HepG2 (cell line): ENCODE data around the gene SEC14L5. TPM values are rescaled to one million over a fixed set of nuclear protein-coding genes. Genes with fewer than 3 reads are reported as not detected.

Experiments used
- CEBPG ChIP-seq: IDR thresholded peaks from 2 replicates; pipeline ENCODE4 v1.6.1; 2016
- CREB1 ChIP-seq, 2 experiments: fragments of 450-650 bp in 1 of 2; IDR thresholded peaks; 2 replicates each; pipeline ENCODE4 v1.6.1; 2016 to 2017; ENCODE audit warnings: control low read depth in 1 of 2, mild to moderate bottlenecking in 1 of 2, missing compliant biosample characterization in 1 of 2, missing genetic modification characterization in 1 of 2
- DR1 ChIP-seq: sonication (generic); formaldehyde crosslinking; IDR thresholded peaks from 2 replicates; pipeline ENCODE4 v1.8.0; 2021; ENCODE audit warnings: mild to moderate bottlenecking, missing genetic modification reagents, inconsistent platforms
- EEA1 ChIP-seq: sonication (generic); formaldehyde crosslinking; IDR thresholded peaks from 2 replicates; pipeline ENCODE4 v1.5.1; 2020; ENCODE audit warnings: mild to moderate bottlenecking, missing genetic modification reagents, borderline replicate concordance
- ELF3 ChIP-seq: IDR thresholded peaks from 2 replicates; pipeline ENCODE4 v1.6.1; 2016; ENCODE audit warnings: missing genetic modification reagents, missing compliant biosample characterization
- IKZF1 ChIP-seq: fragments of 450-650 bp; IDR thresholded peaks from 2 replicates; pipeline ENCODE4 v1.7.1; 2016
- REXO4 ChIP-seq: sonication (generic); formaldehyde crosslinking; IDR thresholded peaks from 2 replicates; pipeline ENCODE4 v1.8.0; 2022; ENCODE audit warnings: missing genetic modification reagents, mild to moderate bottlenecking, borderline replicate concordance
- TMF1 ChIP-seq: sonication (generic); formaldehyde crosslinking; IDR thresholded peaks from 2 replicates; pipeline ENCODE4 v1.8.1; 2022; ENCODE audit warnings: low read depth, missing genetic modification reagents
- YEATS4 ChIP-seq: sonication (generic); formaldehyde crosslinking; IDR thresholded peaks from 2 replicates; pipeline ENCODE4 v1.4.0; 2020; ENCODE audit warnings: missing genetic modification reagents, borderline replicate concordance
- ZBTB20 ChIP-seq: sonication (generic); formaldehyde crosslinking; IDR thresholded peaks from 2 replicates; pipeline ENCODE4 v1.8.1; 2023; ENCODE audit warnings: missing genetic modification reagents, low read depth, mild to moderate bottlenecking, borderline replicate concordance
- ZFP41 ChIP-seq: sonication (generic); formaldehyde crosslinking; IDR thresholded peaks from 2 replicates; pipeline ENCODE4 v1.4.0; 2020; ENCODE audit warnings: mild to moderate bottlenecking, missing genetic modification reagents, borderline replicate concordance
- ZNF276 ChIP-seq: sonication (generic); formaldehyde crosslinking; IDR thresholded peaks from 2 replicates; pipeline ENCODE4 v1.4.0; 2020; ENCODE audit warnings: mild to moderate bottlenecking, low read depth, missing genetic modification reagents
- ZNF337 ChIP-seq: sonication (generic); formaldehyde crosslinking; IDR thresholded peaks from 2 replicates; pipeline ENCODE4 v1.5.1; 2020; ENCODE audit warnings: missing genetic modification reagents, low read depth, mild to moderate bottlenecking, borderline replicate concordance
- ZNF574 ChIP-seq: sonication (generic); formaldehyde crosslinking; IDR thresholded peaks from 2 replicates; pipeline ENCODE4 v1.4.0; 2020; ENCODE audit warnings: missing genetic modification reagents
- ZNF609 ChIP-seq: sonication (generic); formaldehyde crosslinking; IDR thresholded peaks from 2 replicates; pipeline ENCODE4 v1.4.0; 2020; ENCODE audit warnings: mild to moderate bottlenecking, missing genetic modification reagents, borderline replicate concordance
- polyA plus RNA-seq, 8 experiments: library from polyadenylated mRNA; depleted of rRNA in 3 of 8; stranded (reverse) in 7 of 8; unstranded in 1 of 8; fragments of >200 nt; fragmentation: Illumina TruSeq in 4 of 8; extraction: Trizol in 4 of 8; gene quantifications; 2 replicates each; pipeline versions ENCODE4 v1.2.1 to v1.2.3, GENCODE V29; 2011 to 2016; ENCODE audit warnings: low read depth in 4 of 8, missing spikeins in 1 of 8, mixed read lengths in 1 of 8; ENCODE audit not compliant: insufficient read depth in 1 of 8
- total RNA-seq, 5 experiments: library from RNA; depleted of rRNA; stranded (reverse); fragments of >200 nt; fragmentation: Illumina TruSeq; extraction: Trizol; gene quantifications; 2 replicates each; pipeline ENCODE4 v1.2.3, GENCODE V29; 2016; ENCODE audit warnings: low read depth in 1 of 5

Gene SEC14L5
- total and polyA plus RNA-seq, 2 of the 13 experiments (the other 11 are each of a cell fraction or from before 2014, with no cell fraction given): 0.40 to 0.42 TPM

GRCh38 chr16:4957720-4958509 lies at the start of gene SEC14L5 (continued):
- 0 out of 2 replicates have a peak, but pooled peaks have one; percentile 30 for TF ChIP-seq ELF3 (CRISPR knock-in tag)
- peak; percentile 54 for TF ChIP-seq ZNF574 (CRISPR knock-in tag)
- no peak for TF ChIP-seq ZNF276 (CRISPR knock-in tag)
- peak; percentile 59; the same call in 1 of the 2 replicates for TF ChIP-seq TMF1 (CRISPR knock-in tag)
- TF ChIP-seq CREB1 (IDR thresholded peaks at IDR 0.05): no peak
- peak; percentile 74 for TF ChIP-seq CREB1 (CRISPR knock-in tag; IDR thresholded peaks at IDR 0.05)
- 0 out of 2 replicates have a peak, but pooled peaks have one; percentile 34 for TF ChIP-seq ZFP41
- TF ChIP-seq ZBTB20 (CRISPR knock-in tag): peak; percentile 12; the same call in 1 of the 2 replicates
- TF ChIP-seq REXO4 (CRISPR knock-in tag): no peak
- peak; percentile 31; the same call in 1 of the 2 replicates for TF ChIP-seq ZNF337 (CRISPR knock-in tag)
- 0 out of 2 replicates have a peak, but pooled peaks have one; percentile 23 for TF ChIP-seq EEA1 (CRISPR knock-in tag)
- no peak; the same call in 1 of the 2 replicates for TF ChIP-seq DR1 (CRISPR knock-in tag)
- TF ChIP-seq IKZF1: no peak
- TF ChIP-seq ZNF609 (CRISPR knock-in tag): peak; percentile 45; the same call in 1 of the 2 replicates
- TF ChIP-seq CEBPG: 0 out of 2 replicates have a peak, but pooled peaks have one; percentile 24
- peak; percentile 25; the same call in 1 of the 2 replicates for TF ChIP-seq YEATS4 (CRISPR knock-in tag)
